HepG2 (cell line): ENCODE data around the gene ZMYND19. TPM values are rescaled to one million over a fixed set of nuclear protein-coding genes. Genes with fewer than 3 reads are reported as not detected.

Experiments
- ATAC-seq: fragments of 200-7000 bp; cut with Tn5 transposase; 3 replicates; pipeline ENCODE4 v1.9.1; 2020; ENCODE audit warnings: mild to moderate bottlenecking, moderate library complexity
- BruUV-seq: library from RNA; stranded (reverse); fragments of 400-500 nt; replicated peaks from 2 replicates; lab custom pipeline; 2021; lab: Mats Ljungman, UMichigan
- CTCF ChIA-PET: fragments of 300-600 bp; formaldehyde crosslinking; extraction: SDS; loops from one replicate; lab custom pipeline; 2021; ENCODE audit warnings: low total read pairs, inconsistent platforms, low intra/inter-chr PET ratio; lab: Yijun Ruan, JAX
- POLR2A ChIA-PET: fragments of 350-600 bp; sonication (Branson Sonifier 250); formaldehyde crosslinking; loops from one replicate; lab custom pipeline; 2020; ENCODE audit warnings: antibody characterized with exemption, inconsistent platforms; lab: Yijun Ruan, JAX
- DNase-seq: peaks from one replicate; pipeline ENCODE4 v3.0.0-alpha.2; 2015; ENCODE audit warnings: low spot score
- FAIRE-seq: peaks from 3 replicates; lab custom pipeline; 2011; peaks lifted over from hg19 to GRCh38; lab: Jason Lieb, UNC
- H2AFZ ChIP-seq: one replicate; pipeline ENCODE4 v1.6.1; 2011; ENCODE audit warnings: low read length, inconsistent platforms
- H3K27ac ChIP-seq: fragments of 300-600 bp; 3 replicates; pipeline ENCODE4 v1.8.0; 2011; ENCODE audit warnings: mixed run types, mild to moderate bottlenecking, mixed read lengths, low read length, inconsistent platforms; ENCODE audit not compliant: insufficient read depth; ENCODE audit errors: extremely low read length
- H3K27me3 ChIP-seq, 2 experiments: fragments of 200-600 bp in 1 of 2; 2 replicates in 1 of 2; 3 replicates in 1 of 2; pipeline versions ENCODE4 v1.6.0 to v1.8.0; 2011; ENCODE audit warnings: low read length in 2 of 2, mild to moderate bottlenecking in 2 of 2, moderate library complexity in 2 of 2, inconsistent platforms in 1 of 2; ENCODE audit not compliant: insufficient read depth in 2 of 2, control insufficient read depth in 1 of 2
- H3K36me3 ChIP-seq, 2 experiments: fragments of 200-600 bp in 1 of 2; replicated peaks in 1 of 2; 2 replicates in 1 of 2; 3 replicates in 1 of 2; pipeline versions ENCODE4 v1.5.1 to v1.8.0; 2011; ENCODE audit warnings: low read length in 2 of 2, inconsistent platforms in 1 of 2; ENCODE audit not compliant: insufficient read depth in 2 of 2, control insufficient read depth in 1 of 2
- H3K4me1 ChIP-seq: 2 replicates; pipeline ENCODE4 v1.5.1; 2012; ENCODE audit warnings: low read length, inconsistent platforms; ENCODE audit not compliant: insufficient read depth
- H3K4me2 ChIP-seq: 2 replicates; pipeline ENCODE4 v1.6.0; 2011; ENCODE audit warnings: low read depth, low read length, inconsistent platforms
- H3K4me3 ChIP-seq, 3 experiments: fragments of 200-600 bp in 1 of 3; sonication (generic), shearing (Covaris generic) in 1 of 3; replicated peaks in 1 of 3; 2 replicates each; pipeline ENCODE4 v1.5.1; 2011 to 2016; ENCODE audit warnings: low read length in 3 of 3, inconsistent platforms in 2 of 3, low read depth in 2 of 3, mild to moderate bottlenecking in 2 of 3, control low read depth in 1 of 3, mixed read lengths in 1 of 3; ENCODE audit not compliant: insufficient read depth in 1 of 3
- H3K79me2 ChIP-seq: one replicate; pipeline ENCODE4 v1.6.1; 2011; ENCODE audit warnings: low read length, inconsistent platforms; ENCODE audit not compliant: insufficient read depth
- H3K9ac ChIP-seq: 2 replicates; pipeline ENCODE4 v1.6.0; 2011; ENCODE audit warnings: mild to moderate bottlenecking, low read depth, low read length, inconsistent platforms; ENCODE audit not compliant: insufficient read depth
- H3K9me3 ChIP-seq: 2 replicates; pipeline ENCODE4 v1.5.1; 2012; ENCODE audit warnings: mild to moderate bottlenecking, low read length
- H4K20me1 ChIP-seq: 2 replicates; pipeline ENCODE4 v1.6.0; 2011; ENCODE audit warnings: inconsistent platforms, mild to moderate bottlenecking, low read length, moderate library complexity; ENCODE audit not compliant: insufficient read depth
- ARNT2 ChIP-seq: sonication (generic); formaldehyde crosslinking; IDR thresholded peaks from 2 replicates; pipeline ENCODE4 v1.8.0; 2022; ENCODE audit warnings: mild to moderate bottlenecking, low read depth, missing genetic modification reagents, moderate library complexity
- FOXC1 ChIP-seq: sonication (generic); formaldehyde crosslinking; IDR thresholded peaks from 2 replicates; pipeline ENCODE4 v1.8.0; 2022; ENCODE audit warnings: mild to moderate bottlenecking, missing genetic modification reagents, borderline replicate concordance
- GATAD2A ChIP-seq: IDR thresholded peaks from 2 replicates; pipeline ENCODE4 v1.6.1; 2016
- HBP1 ChIP-seq: IDR thresholded peaks from 2 replicates; pipeline ENCODE4 v1.6.1; 2016; ENCODE audit warnings: low read depth, control low read depth
- JARID2 ChIP-seq: sonication (generic); formaldehyde crosslinking; IDR thresholded peaks from 2 replicates; pipeline ENCODE4 v1.8.1; 2023; ENCODE audit warnings: missing genetic modification reagents, inconsistent platforms; ENCODE audit not compliant: insufficient replicate concordance
- KDM6A ChIP-seq: IDR thresholded peaks from 2 replicates; pipeline ENCODE4 v1.6.1; 2016; ENCODE audit warnings: low read depth
- MLX ChIP-seq: IDR thresholded peaks from 2 replicates; pipeline ENCODE4 v1.6.1; 2016
- ZBTB34 ChIP-seq: sonication (generic); formaldehyde crosslinking; IDR thresholded peaks from 2 replicates; pipeline ENCODE4 v1.8.0; 2022; ENCODE audit warnings: mild to moderate bottlenecking, missing genetic modification reagents
- ZNF546 ChIP-seq: sonication (generic); formaldehyde crosslinking; conservative IDR thresholded peaks from 2 replicates; pipeline ENCODE4 v1.8.1; 2023; ENCODE audit warnings: mild to moderate bottlenecking, missing genetic modification reagents
- ZNF552 ChIP-seq: sonication (generic); formaldehyde crosslinking; IDR thresholded peaks from 2 replicates; pipeline ENCODE4 v1.9.0; 2022; ENCODE audit warnings: missing genetic modification reagents, mild to moderate bottlenecking, borderline replicate concordance
- ZNF629 ChIP-seq: sonication (generic); formaldehyde crosslinking; conservative IDR thresholded peaks from 2 replicates; pipeline ENCODE4 v1.5.0; 2020; ENCODE audit warnings: missing genetic modification reagents
- ZNF792 ChIP-seq: IDR thresholded peaks from 2 replicates; pipeline ENCODE4 v1.6.1; 2016
- WGBS: methylation state at CpG from one replicate; pipeline ENCODE4 v1.1.6; 2017; ENCODE audit warnings: low lambda C conversion rate; 5-methylcytosine and 5-hydroxymethylcytosine counted together
- in situ Hi-C: cut with HindIII; loops from 2 replicates; pipeline ENCODE4 v1.10.0; 2017; ENCODE audit warnings: low pct_unique_long_range_greater_than_20kb; ENCODE audit not compliant: extremely low pct_ligation_motif_present
- intact Hi-C: fragments of 100-400 bp; cut with micrococcal nuclease; formaldehyde crosslinking; loops from one replicate; pipeline ENCODE4 v1.10.0; 2022; ENCODE audit not compliant: unreplicated experiment
- polyA plus RNA-seq, 8 experiments: library from polyadenylated mRNA; depleted of rRNA in 3 of 8; stranded (reverse) in 7 of 8; unstranded in 1 of 8; fragments of >200 nt; fragmentation: Illumina TruSeq in 4 of 8; extraction: Trizol in 4 of 8; gene quantifications; 2 replicates each; pipeline versions ENCODE4 v1.2.1 to v1.2.3, GENCODE V29; 2011 to 2016; ENCODE audit warnings: low read depth in 4 of 8, missing spikeins in 1 of 8, mixed read lengths in 1 of 8; ENCODE audit not compliant: insufficient read depth in 1 of 8
- total RNA-seq, 5 experiments: library from RNA; depleted of rRNA; stranded (reverse); fragments of >200 nt; fragmentation: Illumina TruSeq; extraction: Trizol; gene quantifications; 2 replicates each; pipeline ENCODE4 v1.2.3, GENCODE V29; 2016; ENCODE audit warnings: low read depth in 1 of 5
- TF ChIP-seq, protein P1 (sequence below): IDR thresholded peaks from 2 replicates; pipeline ENCODE4 v1.6.1; 2016; ENCODE audit warnings: low read depth, missing genetic modification reagents, missing compliant biosample characterization

Gene ZMYND19
- total and polyA plus RNA-seq, 2 of the 13 experiments (the other 11 are each of a cell fraction or from before 2014, with no cell fraction given): 21.3 to 38.7 TPM

DNA sequence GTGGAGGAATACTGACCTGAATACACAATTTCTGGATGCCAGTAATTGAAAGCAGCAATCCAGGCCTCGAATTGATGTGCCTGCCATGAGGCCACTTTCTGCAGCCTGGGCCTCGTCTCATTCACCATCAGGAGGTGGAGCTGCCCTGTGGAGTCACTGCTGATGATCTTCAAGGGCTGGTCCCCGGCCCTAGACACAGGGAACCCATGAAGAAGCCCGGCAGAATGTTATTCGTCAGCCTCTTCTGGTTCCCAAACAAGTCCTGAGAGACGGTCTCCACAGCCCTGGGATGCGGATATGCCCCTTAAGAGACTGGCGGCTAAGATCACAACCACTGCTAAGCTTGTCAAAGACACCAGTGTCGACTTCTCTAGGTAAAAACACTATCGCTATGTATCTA, 16.1 kb downstream of the ZMYND19 start:
- Histone ChIP-seq H3K9ac (no peak overlapping the region), H3K9me3 (no peaks in the 10 kb centered on the region), H3K79me2 (peaks cover 33% of the 10 kb centered on the region)
- CTCF ChIA-PET: no interaction called here
- no peak for DNase-seq
- no peak for TF ChIP-seq KDM6A
- TF ChIP-seq MLX (CRISPR knock-in tag): no peak
- TF ChIP-seq HBP1 (CRISPR knock-in tag): no peak
- no peak for TF ChIP-seq ZNF546 (CRISPR knock-in tag)
- no peak for TF ChIP-seq ZBTB34 (CRISPR knock-in tag)
- TF ChIP-seq ARNT2 (CRISPR knock-in tag): no peak
- TF ChIP-seq, protein P1, sequence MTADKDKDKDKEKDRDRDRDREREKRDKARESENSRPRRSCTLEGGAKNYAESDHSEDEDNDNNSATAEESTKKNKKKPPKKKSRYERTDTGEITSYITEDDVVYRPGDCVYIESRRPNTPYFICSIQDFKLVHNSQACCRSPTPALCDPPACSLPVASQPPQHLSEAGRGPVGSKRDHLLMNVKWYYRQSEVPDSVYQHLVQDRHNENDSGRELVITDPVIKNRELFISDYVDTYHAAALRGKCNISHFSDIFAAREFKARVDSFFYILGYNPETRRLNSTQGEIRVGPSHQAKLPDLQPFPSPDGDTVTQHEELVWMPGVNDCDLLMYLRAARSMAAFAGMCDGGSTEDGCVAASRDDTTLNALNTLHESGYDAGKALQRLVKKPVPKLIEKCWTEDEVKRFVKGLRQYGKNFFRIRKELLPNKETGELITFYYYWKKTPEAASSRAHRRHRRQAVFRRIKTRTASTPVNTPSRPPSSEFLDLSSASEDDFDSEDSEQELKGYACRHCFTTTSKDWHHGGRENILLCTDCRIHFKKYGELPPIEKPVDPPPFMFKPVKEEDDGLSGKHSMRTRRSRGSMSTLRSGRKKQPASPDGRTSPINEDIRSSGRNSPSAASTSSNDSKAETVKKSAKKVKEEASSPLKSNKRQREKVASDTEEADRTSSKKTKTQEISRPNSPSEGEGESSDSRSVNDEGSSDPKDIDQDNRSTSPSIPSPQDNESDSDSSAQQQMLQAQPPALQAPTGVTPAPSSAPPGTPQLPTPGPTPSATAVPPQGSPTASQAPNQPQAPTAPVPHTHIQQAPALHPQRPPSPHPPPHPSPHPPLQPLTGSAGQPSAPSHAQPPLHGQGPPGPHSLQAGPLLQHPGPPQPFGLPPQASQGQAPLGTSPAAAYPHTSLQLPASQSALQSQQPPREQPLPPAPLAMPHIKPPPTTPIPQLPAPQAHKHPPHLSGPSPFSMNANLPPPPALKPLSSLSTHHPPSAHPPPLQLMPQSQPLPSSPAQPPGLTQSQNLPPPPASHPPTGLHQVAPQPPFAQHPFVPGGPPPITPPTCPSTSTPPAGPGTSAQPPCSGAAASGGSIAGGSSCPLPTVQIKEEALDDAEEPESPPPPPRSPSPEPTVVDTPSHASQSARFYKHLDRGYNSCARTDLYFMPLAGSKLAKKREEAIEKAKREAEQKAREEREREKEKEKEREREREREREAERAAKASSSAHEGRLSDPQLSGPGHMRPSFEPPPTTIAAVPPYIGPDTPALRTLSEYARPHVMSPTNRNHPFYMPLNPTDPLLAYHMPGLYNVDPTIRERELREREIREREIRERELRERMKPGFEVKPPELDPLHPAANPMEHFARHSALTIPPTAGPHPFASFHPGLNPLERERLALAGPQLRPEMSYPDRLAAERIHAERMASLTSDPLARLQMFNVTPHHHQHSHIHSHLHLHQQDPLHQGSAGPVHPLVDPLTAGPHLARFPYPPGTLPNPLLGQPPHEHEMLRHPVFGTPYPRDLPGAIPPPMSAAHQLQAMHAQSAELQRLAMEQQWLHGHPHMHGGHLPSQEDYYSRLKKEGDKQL: no peak
- no peak for TF ChIP-seq GATAD2A (CRISPR knock-in tag)
- no peak for TF ChIP-seq FOXC1 (CRISPR knock-in tag)
- TF ChIP-seq ZNF792: no peak
- no peak for TF ChIP-seq JARID2
- no peak for TF ChIP-seq ZNF629 (CRISPR knock-in tag)
- no peak for TF ChIP-seq ZNF552 (CRISPR knock-in tag)
- TF ChIP-seq, all 625 proteins: peak for 0
- BruUV-seq: no TSS peak
- Histone ChIP-seq H3K27ac (no peak overlapping the region), H3K4me2 (no peak overlapping the region), H3K4me3 (no peak overlapping the region), H3K36me3 (peaks cover 16 to 46% of the 10 kb centered on the region in 2 experiments; a peak in 4 of 5 replicates), H4K20me1 (no peaks in the 10 kb centered on the region; the same call in 1 of the 2 replicates), H3K27me3 (no peaks in the 10 kb centered on the region), H2AFZ (no peak overlapping the region), H3K4me1 (peaks cover 20% of the 10 kb centered on the region)
- intact Hi-C loops: no loop called here
- POLR2A ChIA-PET: no interaction called here
- ATAC-seq: no peak
- FAIRE-seq: no peak
- WGBS: 96% methylated on average over 7 of the region's 10 CpGs
- in situ Hi-C loops: no loop called here
